WI38 (cell line): ENCODE measurements around the gene OR11A1.

ENCODE experiments used
- H3K4me3 ChIP-seq: 2 replicates; pipeline ENCODE4 v1.5.1; 2011; ENCODE audit warnings: low read depth, mild to moderate bottlenecking, control low read depth, low read length
- CTCF ChIP-seq: IDR thresholded peaks from 2 replicates; pipeline ENCODE4 v1.5.1; 2012; ENCODE audit warnings: low read depth, mild to moderate bottlenecking, control low read depth, low read length

The OR11A1 gene

GRCh38 chr6:29490552-29490951, 33.7 kb upstream of the OR11A1 start:
- TF ChIP-seq CTCF: no peak
- H3K4me3 ChIP-seq: no peak overlapping the region

- TF ChIP-seq CTCF: no peak
- H3K4me3 ChIP-seq: no peak overlapping the region
Measured at GRCh38 chr6:29490055-29490454, 33.2 kb upstream of the OR11A1 start.

- no peak overlapping the region for H3K4me3 ChIP-seq
- no peak for TF ChIP-seq CTCF
Measured at GRCh38 chr6:29489286-29489685, 32.4 kb upstream of the OR11A1 start.

DNA sequence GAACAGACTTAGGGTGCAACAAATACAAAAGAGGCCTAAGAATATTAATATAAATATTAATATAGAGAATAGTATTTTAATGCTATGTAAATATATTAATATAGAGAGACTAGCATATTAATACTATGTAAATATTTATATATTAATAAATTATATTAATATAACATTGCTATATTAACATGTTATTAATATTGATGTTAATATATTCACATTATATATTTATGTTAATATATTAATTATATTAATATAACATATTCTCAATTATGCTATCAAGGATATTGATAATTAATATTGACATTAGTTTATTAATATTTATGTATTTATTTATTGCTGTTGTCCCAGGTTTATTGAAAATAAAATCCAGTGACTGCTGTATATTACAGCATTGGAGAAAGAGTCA, 32.0 kb upstream of the OR11A1 start:
- no peak overlapping the region for H3K4me3 ChIP-seq
- TF ChIP-seq CTCF: no peak

- TF ChIP-seq CTCF: no peak
- H3K4me3 ChIP-seq: no peak within 1 kb of the TSS
Measured at GRCh38 chr6:29487660-29488059, 30.8 kb upstream of the OR11A1 start, which contains the start of gene MAS1L. Gene MAS1L, minus strand, starts transcription at chr6:29487956. Its CDS starts 54 bp downstream, at chr6:29487902.

DNA sequence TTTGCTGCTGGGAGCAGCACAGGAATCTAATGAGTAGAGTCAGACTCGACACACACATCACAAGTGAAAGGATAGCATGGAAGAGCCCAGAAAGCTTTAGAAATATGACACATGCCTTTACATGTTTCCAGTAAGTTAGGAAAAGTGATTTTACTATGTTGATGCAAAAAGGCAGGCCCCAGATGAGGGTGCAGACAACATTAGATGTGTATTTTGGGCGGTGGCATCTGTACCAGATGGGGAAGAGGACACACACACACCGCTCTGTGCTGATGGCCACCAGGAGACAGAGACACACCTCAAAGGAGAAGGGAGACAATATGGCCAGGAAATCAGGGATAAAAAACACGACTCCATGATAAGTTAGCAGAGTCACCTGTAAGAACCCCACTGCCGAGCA, 30.3 kb upstream of the OR11A1 start:
- no peak for TF ChIP-seq CTCF
- H3K4me3 ChIP-seq: no peak overlapping the region

DNA sequence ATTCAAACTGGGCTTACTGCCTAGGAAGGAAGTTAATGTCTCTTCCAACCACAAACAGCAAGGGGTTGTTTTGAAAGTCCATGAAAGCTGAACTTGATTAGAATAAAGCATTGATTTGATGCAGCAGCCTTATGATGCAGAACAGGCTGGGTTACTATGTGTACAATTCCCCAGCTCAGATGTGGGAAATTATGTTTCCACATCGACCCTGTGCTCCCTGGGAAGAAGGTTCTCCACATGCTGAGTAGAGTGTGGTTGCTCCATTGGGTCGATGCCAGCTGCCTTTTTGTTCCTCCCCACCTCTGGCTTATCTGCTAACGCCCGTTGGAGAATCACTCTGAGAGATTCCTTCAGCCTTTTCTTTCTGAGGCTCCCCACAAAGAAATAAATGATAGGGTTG, 29.7 kb upstream of the OR11A1 start:
- H3K4me3 ChIP-seq: no peak overlapping the region
- TF ChIP-seq CTCF: no peak
